ENCODE measurements around the gene SLC17A9.

SLC17A9 gene

DNA sequence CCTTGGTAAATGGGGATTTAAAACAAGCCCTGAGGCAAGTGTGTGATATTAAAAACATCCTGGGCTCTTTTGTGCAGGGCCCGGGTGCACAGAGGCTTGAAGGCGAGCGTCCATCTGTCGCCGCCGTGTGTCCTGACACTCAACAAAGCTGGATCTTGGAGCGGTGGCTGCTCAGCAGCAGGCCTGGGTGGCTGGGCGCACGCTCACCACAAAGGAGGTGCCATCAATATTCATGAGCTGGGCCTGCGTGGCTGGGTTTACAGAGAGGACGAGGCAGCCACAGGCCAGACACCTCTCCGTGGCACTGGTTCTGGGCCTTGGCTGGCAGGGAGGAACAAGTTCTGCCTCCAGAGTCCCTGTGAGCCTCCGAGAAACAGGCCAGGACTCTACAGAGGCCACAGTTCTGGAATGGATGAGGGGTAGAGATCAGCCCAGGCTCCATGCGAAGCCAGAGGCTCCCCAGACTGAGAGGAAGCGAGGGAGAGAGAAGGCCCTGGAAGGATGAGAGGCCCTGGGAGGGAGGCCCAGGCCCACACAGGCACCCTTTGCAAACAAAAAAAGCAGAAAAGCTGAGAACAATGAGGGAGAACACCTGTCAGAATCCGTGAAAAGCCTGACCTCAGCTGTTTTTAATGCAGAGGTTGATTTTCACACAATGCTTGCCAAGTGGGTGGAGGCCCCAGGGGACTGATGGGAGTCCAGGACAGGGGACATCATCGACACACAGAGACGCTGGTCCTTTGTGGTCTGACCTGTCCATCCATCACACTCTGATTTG is 32.3 kb downstream of the SLC17A9 start:
- no peak for FAIRE-seq

DNA sequence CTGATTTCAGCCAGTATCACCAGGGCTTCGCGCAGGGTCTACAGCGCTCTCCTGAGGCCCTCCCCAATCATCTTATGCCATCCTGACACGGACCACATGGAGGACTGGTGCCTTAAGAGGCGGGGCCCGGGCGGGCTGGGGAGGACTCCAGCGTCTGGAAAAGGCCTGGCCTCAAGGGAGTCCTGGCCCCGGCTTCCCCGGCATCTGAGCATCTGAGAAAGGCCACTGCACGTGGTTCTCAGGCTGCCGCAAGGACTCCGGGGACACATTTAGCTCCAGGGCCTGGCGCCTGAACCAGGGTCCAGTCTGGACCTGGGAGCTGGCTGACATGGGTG is 32.9 kb downstream of the SLC17A9 start:
- FAIRE-seq: no peak

DNA sequence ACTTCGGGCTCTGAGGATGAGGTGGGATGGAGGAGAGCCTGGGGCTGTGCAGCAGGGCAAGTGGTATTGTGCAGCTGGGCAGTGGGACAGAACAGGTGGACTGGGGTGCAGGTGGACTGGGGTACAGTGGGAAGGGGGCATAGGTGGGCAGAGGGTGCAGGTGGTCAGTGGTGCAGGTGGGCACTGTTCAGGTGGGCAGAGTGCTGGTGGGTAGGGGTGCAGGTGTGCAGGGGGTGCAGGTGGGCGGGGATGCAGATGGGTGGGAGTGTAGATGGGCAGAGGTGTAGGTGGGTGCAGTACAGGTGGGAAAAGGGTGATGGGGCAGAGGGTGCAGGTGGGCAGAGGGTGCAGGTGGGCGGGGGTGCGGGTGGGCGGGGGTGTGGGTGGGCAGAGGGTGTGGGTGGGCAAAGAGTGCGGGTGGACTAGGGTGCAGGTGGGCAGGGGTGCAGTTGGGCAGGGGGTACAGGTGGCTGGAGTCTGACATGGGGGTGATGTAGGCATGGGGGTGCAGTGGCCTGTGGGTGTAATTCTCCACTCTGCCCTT is 33.8 kb downstream of the SLC17A9 start:
- FAIRE-seq: no peak

DNA sequence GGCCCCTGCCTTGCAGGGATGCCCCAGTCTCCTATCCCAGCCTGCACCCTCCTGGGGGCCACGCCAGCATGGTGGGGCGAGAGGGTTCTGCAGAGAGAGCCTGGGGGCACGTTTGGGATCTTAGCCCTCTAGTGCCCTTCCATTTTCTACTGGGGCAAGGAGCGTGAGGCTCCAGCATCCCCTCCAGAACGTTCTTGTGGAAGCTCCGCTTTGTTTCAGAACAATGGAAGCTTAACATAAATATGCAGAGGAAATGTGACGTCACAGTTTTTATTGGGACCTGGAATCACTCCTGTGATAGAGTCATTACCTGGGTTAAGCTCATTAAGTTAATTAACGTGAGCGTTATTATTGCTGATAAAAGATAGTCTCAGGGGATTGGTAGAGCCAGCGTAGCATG is 34.6 kb downstream of the SLC17A9 start:
- no peak for FAIRE-seq

DNA sequence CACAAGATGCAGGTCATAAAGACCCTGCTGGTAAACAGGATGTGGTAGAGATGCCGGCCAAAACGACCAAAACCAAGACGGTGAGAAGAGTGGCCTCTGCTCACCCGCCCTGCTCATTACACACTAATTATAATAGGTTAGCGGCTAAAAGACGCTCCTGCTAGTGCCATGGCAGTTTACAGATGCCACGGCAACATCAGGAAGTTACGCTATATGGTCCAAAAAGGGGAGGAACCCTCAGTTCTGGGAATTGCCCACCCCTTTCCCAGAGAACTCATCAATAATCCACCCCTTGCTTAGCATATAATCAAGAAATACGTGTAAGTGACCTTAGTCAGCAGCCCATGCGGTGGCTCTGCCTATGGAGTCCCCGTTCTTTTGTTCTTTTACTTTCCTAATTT is 36.7 kb downstream of the SLC17A9 start:
- FAIRE-seq: no peak

DNA sequence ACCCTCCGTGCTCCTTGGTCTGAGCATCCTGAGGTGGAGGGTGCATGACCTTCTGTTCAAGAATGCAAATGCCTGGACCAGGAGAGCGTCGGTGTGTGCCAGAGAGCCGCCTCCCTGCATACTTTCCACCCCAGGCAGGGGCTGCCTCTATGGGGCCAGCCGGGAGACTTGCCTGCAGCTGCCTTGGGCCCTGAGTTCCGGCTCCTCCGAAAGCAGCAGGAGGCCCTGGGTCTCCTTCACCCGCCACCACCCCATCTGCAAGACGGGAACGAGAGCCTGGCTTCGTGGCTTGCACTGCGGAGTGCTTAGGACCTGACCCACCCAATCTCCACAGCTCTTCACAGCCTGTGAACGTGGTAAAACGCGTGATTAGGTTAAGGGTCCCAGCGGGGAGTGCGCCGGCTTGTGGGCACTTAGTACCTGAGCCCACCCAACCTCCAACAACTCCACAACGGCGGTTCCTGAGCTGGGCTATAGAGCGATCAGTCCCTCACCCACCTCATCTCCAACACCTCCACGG is 37.9 kb downstream of the SLC17A9 start:
- FAIRE-seq: no peak

DNA sequence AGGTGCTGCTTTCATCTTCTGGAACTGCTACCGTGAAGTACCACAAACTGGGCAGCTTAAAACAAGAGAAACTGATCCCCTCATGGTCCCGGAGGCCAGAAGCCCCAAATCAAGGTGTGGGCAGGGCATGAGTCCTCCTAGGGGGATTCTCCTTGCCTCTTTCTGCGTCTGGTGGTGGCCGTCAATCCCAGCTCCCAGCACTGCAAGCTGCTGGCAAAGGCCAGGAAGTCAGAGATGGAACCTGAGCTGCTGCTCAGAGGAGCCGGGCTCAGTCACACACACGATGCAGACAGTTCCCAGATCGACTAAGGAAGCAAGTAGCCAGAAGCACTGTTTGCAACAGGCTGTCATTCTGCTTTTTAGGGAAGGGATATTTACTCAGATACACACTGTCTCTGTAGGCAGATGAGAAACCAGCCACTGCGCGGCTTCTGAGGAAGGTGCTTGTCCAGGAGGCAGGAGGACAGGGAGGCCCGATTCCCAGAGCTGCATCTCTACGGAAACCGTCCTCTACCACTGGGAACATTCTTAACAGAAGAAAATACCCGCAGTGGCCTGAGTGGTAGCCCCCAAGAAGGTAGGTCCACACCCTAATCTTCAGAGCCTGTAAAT is 38.8 kb downstream of the SLC17A9 start:
- no peak for FAIRE-seq

DNA sequence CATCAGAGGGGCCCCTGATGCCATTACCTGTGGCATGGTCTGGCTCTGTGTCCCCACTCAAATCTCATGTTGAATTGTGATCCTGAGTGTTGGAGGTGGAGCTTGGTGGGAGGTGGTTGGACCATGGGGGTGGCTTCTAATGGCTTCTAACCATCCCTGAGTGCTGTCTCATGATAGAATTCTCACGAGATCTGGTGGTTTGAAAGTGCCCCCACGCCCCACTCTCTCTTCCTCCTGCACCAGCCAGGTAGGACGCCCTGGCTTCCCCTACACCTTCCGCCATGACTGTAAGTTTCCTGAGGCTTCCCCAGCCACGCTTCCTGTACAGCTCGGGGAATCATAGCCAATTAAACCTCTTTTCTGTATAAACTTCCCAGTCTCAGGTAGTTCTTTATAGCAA is 39.4 kb downstream of the SLC17A9 start:
- FAIRE-seq: no peak

DNA sequence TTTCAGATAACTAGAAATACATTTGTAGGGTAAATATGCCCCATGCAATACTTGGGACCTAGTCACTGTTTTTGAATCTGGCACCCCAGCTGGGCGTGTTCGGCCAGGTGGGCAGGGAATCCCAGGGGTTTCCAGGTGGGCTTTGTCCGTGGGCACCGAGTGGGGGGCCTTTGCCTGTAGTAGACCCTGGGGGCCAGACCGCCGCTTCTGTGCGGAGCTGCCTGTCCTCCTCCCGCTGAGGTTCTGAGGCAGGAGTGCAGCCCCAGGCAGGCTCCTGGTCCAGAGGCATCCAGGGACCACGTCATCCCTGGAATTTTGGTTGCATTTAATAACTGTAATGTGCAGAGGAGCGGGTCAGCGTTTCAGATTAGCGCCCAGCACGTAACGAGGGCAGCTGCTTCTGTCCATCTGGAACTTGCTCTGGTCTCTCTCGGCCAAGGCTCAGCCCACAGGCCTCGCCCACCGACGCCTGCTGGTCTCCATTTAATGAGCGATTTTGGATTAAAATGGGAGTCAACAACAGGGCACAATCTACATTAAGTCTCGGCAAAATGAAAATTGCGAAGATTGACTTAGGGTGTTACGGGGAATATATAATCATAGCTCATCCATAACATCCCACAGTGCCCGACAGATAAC is 41.5 kb downstream of the SLC17A9 start:
- no peak for FAIRE-seq

DNA sequence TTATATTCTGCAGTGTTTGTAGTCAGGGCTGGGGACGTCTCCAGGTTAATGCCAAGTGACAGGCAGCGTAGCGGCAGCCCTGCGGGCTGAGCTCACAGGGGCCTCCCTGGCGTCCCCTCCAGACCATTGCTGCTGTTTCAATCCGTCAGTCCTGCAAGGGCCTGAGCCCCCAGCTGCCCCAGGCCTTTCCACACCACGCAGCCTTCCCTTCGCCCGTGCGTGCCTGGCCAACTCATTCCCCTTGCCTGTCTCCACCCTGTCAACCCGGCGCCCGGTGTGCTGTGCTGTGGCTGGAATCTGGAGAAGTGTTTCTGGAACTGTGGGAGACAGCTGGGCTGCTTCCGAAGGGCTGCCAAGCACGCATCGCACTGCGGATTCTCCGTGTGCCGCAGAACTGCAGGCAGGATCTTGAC is 42.4 kb downstream of the SLC17A9 start:
- FAIRE-seq: no peak

DNA sequence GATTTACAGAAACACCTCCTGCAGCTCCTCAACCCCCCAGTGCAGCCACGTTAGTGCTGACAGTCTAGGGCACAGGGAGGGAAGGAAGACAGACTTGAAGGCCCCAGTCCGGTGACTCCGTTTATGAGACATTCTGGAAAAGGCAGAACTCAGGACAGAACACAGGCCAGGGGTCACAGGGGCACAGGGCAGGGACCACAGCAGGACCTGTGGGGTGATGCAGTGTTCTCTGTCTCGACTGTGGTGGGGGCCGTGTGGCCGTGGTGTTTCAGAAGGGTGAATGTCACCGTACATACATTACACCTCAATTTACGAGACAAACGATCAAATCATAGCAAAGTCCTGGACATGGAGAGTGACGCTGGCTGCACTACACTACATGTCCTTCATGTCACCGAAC is 43.0 kb downstream of the SLC17A9 start:
- FAIRE-seq: no peak

DNA sequence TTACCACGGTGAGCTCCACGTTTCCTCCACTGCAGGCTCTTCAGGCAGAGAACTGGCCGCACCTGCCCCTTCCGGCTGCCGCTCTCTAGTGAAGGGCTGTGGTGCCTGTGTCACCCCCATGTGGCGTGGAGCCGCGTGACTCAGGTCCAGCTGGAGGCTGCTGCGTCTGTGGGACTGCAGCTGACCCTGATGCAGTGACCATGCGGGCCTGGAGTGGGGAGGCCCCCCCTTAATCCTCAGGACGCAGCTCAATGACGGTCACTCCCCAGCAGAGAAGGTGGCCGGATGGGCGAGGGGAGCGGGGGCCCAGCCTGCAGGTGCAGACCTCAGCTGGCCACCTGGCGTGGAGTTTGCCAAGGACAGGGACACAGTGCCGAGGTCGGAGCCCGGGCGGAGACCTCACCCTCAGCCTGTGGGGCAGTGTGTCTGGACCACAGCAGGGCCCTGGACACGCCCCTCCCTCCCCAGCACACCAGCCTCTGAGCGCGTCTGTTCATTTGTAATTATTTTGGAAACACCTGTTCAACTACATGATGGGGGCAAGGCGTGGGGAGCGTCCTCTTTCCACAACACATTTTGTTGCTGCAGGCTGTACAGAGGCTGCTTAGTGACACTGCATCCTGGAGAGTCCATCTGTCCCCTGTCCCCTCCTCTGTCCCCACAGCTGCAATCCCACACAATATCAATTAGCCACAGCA is 43.5 kb downstream of the SLC17A9 start:
- no peak for FAIRE-seq

DNA sequence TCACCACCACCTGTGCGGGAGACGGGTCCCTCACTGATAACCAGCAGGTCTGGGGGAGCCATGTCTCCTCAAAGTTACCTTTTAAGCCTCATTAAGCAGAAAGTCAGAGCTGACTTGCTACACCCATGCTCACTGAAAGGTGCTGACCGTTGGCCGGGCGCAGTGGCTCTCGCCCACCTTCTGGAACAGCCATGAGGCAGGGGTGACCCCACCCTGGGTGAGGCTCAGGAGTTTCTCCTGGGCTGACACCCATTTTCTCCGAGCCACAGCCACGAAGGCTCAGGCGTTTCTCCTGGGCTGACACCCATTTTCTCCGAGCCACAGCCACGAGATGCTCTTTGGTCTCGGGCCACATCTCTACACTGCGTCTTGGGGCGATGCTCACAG is 44.1 kb downstream of the SLC17A9 start:
- FAIRE-seq: no peak

DNA sequence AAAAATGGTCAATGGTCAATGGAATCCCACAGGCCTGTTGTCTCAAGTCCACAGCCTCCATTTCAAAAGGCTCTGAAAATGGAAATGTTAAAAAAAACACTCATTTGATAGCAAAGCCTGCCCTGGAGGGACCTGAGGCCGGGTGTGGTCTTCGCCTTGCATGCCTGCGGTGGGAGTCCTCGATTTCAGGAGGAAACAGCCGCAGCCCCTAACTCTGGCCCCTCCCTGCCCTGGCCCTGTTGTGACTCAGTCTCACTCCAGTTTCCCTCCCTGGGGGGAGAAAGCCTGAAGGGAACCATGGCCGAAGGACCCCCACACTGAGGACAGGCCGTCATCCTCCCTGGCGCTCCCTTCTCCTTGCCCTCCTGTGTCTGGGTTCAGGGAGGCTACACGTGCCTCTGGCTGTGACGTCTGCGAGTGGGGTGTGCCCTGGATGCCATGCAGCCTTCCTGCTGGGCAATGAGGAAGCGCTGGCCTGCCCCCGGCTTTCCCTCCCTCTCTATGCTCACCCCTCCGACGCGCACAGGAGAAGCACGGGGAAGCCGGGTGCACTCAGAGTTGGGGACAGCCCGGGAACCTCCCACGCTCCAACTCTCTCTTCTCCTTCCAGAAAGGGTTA is 45.0 kb downstream of the SLC17A9 start:
- no peak for FAIRE-seq

DNA sequence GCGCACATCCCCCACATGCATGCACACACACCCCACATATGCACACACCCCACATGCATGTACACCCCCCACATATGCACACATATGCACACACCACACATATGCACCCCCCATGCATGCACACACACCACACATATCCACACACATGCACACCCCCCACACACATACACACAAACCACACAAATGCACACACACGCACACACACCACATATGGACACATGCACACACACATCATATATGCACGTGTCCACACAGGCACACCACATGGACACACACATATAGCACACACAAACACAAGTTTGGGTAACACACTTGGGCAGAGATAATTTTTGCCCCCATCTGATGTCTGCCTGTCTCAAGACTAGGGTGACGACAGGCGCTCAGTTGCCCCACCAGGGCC is 45.9 kb downstream of the SLC17A9 start:
- FAIRE-seq: no peak

DNA sequence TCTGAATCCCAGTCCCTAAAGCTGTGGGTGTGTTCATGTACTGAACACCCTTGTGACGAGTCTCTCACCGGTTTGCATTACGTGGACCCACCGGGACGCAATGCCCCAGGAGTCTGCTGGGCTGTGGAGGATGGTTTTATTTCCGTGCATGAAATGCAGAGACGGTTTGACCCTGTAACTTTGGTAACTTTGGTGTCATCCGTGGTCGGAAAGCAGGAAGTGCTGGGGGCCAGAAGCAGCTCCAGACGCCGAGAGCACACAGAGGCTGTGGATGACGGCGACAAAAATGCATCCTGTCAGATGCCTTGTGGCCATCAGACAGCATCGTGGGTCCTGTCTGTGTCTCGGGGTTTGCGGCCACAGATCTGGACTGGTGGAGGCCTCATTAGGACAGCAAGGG is 47.1 kb downstream of the SLC17A9 start:
- no peak for FAIRE-seq

DNA sequence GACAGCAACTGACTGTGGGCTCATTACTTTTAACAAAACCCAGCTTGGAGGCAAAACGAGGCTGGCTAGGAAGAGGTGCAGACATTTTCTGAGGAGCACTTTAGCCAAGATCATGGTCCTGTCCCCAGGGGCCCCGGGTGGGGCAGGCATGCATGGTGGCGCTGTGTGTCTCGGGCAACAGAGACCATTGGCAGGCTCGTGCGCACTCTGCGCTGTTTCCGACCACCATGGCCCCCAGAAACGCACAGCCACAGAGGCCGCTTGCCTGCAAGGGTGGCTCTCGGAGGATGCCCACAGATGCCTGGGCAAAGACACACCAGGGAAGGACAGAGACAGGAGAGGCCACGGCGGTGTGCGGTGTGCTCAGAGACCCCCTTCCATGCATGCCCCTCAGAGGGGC is 47.5 kb downstream of the SLC17A9 start:
- no peak for FAIRE-seq

DNA sequence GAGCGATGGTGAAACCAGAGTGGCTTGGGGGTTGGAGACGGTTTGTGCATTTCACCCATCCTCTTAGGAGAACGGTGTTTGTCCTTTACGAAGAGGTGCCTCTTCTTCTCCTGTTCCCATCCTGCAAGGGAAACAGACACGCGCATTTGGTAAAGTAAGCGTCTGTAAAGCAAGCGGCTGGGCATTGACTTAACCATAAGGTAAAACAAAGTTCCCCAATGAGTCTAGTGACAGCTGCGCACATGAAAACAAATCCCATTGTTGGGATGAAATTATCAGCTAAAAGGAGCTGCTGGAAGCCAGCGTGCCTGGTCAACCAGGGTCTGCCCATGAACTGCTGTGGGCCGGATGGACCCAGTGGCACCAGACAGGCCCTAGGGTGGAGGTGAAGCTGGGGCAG is 48.4 kb downstream of the SLC17A9 start:
- no peak for FAIRE-seq

DNA sequence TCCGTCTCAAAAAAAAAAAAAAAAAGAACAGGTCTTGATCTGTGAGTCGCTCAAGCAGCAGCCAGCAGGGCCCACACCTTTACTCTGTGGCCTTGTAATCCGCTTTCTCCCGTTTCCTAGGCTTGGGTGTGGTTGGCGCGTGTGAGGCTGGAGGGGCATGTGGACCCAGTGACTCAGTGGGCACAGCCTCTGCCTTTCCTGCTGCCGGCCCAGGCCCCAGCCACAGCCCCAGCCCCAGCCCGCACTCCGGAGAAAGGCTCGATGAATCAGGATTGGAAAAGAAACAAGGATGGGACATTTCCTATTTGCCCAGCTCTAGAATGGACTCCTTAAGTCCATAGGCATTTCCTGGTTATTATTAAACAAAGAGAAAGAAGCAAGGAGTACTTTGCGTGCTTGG is 50.0 kb downstream of the SLC17A9 start:
- no peak for FAIRE-seq

DNA sequence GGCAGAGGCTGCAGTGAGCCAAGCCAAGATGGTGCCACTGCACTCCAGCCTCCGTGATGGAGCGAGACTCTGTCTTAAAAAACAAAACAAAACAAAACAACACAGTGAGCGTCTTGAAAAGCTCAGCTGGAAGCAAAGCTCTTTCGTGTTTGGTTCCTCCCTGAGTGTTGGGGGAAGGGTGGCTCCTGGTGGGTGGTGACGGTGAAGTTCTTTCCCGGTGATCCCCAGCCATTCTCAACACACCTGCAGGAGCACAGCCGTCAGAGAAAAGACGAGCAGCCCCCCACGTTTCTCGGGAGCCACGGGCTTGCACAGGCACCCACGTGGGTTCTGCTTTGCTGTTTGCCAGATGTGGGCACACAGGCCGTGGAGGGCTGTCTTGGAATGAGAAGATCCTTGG is 51.0 kb downstream of the SLC17A9 start:
- no peak for FAIRE-seq

DNA sequence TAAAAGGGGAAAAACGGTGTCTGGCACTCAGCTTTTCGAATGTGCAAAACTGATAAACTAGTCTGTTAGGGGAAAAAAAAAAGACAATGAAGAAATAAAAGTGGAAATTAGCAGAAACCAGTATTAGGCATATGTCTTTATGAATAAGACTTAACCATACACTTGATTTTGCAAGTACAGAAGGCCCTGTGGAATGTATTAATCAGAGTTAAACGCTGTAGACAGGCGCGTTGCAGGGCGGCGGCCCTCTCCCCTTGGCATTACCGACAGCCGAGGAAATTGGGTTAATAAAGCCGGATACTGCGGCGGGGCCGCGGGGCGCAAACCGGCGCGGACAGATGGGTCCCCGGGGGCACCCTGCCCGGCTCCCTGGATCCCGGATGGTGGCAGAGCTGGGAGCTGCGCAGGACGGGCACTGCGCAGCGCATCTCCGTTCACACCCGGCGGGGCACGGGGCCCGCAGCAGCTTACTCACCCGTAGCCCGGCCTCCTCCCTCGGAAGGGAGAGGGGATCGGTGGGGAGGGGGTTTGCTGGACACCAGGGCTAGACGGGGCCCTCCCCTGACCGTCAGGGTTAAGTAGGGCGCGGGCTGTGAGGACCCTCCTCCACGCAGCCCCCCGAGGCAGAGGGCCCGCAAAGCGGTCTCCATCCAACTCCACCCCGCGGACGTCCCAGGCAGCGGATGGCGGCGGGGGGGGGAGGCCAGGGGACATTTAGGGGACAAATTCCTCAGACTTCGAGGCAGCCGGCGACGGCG is 52.3 kb downstream of the SLC17A9 start:
- FAIRE-seq: no peak

DNA sequence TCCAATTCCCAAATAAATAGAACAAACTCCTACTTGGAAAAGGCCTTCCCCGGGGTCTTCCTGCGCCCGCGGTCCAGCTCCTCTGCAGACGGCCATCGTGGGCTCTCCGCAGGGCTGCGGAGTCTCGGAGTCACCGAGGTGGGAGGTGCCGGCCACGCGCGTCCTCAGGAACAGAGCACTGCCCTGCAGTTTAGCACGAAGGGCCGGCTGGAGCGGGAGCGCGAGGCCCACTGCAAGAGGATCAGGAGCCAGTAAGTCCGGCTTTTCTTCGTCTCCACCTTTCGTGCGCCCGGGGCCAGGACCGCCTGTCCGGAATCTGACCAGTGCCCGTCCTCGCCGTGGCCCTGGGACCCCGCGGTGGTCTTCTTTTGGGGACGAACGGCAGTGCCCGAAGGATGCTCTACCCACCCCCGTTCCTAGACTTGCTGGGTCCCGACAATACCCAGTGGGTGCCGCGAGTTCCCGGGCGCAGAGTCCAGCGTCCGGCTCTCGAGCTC is 52.9 kb downstream of the SLC17A9 start:
- FAIRE-seq: no peak

All from TTC549 (cell line).